ENCODE results near the gene SORBS2.

Gene SORBS2

DNA sequence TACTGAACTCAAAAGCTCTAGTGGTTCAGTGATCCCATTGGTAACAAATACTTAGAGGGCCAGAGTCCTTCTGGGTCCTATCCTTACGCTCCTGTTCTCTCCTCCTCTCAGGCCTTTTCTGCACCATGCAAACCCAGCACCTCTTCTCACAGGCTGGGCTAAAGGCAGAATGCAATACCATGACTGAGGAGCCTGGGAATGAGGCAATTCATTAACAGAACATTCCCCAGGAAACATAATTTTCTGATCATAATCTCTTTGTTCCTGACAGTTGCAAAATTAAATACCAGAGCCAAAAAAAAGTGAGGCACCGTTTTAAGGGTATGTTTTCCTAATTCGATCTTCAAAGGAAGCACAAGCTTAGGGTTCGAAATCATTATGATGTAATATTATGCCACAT, 9.0 kb downstream of the SORBS2 start:
- no peak for DNase-seq

- DNase-seq = no peak
These were observed 10.5 kb downstream of the SORBS2 start for GRCh38 chr4:185801471-185801870.

DNA sequence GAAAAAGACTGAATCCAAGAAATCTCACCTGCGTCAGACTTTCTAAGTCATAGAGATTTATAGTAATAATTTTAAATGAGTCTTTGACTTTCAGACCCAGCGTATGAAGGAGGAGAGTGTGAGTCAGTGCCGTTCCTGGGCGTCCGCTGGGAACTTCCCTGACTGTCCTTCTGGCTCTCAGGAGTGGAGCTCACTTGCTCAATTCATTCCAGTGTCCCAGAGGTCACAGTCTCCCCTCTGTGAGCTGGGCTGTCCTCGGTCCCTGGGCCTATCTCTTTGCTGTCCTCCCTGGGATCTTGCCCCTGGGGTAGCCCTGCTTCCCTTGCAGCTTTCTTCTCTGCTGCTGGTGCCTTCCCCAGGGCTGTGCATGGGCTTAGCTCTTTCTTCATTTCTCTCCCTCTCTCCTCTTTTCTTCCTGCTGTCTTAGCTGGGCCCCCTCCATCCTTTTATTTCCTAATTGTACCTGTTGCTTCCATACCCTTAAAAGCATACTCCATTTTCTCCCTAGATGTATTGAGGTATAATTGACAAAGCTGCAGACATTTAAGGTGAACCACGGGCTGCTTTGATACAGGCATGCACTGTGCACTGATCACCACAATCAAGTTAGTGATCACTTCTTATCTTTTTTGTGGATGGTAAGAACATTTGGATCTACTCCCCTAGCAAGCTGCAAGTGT, 11.6 kb downstream of the SORBS2 start:
- no peak for DNase-seq

GRCh38 chr4:185799442-185799841, 12.6 kb downstream of the SORBS2 start:
- no peak for DNase-seq

- DNase-seq = no peak
These were observed 14.2 kb downstream of the SORBS2 start for GRCh38 chr4:185797596-185798338.

- no peak for DNase-seq
These were observed 15.0 kb downstream of the SORBS2 start for GRCh38 chr4:185797018-185797417.

DNA sequence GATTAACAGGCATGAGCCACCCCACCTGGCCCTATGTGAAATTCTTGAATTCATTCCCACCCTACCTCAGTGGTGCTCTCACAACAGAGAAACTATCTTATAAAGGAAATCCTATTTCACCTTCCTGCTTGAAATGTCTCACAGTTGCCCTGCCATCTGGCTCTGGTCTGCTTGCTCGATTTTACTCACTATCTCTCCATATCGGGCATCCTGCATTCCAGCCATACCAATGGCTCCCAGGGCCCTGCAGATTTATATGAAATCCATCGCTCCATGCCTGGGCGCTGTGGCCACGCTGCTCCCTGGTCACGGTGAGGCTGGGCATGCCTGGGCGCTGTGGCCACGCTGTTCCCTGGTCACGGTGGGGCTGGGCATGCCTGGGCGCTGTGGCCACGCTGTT, 15.8 kb downstream of the SORBS2 start:
- DNase-seq = peak; percentile 41

DNA sequence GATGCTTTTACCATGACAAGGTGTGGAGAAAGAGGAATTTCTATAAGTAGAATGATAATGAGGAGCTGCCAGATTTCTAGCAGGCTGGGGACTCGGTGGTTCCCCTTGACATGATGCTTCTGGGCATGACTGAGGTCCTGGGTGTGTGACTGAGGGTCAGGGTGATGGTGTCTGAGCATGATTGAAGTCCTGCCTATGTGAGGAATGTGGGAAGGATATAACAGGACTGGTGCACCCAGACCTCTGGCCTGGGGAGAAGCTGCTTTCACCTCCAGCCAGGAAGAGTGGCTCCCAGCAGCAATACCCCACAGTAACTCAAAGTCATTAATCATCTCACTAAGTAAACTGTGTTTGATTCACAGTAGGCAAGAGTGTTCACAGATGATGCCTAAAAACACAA, 17.4 kb downstream of the SORBS2 start:
- peak; percentile 34 for DNase-seq

DNA sequence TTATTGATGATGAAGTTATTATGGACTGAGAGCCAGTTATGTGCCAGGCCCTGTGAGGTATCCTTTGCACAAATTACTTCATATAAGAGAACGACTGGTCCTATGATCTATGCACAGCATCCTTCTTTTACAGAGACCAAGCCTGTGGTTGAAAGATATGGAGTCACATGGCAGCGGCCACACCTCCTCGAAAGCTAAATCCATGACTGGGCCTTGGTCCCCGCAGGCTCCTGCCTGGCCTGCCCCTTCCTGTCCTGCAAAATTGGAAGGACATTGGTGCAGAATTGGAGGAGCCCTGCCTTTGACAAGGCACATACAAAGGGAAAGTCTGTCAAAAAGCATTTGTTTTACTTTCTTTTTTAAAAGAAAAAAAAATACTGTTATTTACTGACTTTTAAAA, 18.3 kb downstream of the SORBS2 start:
- no peak for DNase-seq

DNA sequence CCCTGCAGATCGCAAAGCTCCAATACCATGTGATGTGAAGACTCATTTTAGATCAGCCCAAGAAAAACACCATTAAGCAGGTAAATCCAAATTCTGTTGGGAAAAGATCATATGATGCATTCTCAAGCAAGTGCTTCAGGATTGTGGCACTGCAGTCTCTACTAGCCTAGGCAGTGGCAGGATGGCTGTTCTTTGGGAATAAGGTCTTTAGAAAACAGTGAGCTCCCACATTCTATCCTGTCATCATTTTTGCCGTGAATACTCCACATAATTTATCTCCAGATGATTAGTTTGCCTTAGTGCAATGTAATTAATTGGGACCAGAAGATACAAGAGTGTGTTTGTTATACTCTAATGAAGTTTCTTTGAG, 18.9 kb downstream of the SORBS2 start:
- DNase-seq = no peak

DNA sequence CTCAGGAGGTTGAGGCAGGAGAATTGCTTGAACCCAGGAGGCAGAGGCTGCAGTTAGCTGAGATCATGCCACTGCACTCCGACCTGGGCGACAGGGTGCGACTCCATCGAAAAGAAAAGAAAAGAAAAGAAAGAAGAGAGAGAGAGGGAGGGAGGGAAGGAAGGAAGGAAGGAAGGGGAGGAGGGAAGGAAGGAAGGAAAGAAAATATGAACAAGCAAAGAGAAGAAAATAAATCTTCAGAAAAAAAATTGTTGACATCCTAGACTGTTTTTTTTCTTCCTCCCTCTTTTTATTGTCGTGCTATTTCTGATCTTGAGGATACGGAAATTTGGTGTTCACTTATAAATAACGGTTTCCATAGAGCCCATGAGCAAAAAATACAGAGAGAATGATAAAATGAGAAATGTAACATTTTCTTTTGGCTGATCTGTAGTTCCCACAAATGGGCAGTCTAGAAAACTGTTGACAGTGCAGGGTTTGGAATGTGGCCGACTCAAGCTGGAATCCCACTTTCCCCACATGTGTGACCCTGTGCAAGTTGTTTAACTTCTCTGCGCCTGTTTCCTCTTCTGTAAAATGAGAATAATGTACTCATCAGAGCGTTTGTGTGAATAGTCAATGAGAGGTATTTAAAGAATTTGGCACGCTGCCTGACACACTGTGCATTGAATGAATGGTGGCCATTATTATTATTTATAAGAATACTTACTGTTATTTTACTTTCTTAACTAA, 19.4 kb downstream of the SORBS2 start:
- DNase-seq = peak; percentile 98

DNA sequence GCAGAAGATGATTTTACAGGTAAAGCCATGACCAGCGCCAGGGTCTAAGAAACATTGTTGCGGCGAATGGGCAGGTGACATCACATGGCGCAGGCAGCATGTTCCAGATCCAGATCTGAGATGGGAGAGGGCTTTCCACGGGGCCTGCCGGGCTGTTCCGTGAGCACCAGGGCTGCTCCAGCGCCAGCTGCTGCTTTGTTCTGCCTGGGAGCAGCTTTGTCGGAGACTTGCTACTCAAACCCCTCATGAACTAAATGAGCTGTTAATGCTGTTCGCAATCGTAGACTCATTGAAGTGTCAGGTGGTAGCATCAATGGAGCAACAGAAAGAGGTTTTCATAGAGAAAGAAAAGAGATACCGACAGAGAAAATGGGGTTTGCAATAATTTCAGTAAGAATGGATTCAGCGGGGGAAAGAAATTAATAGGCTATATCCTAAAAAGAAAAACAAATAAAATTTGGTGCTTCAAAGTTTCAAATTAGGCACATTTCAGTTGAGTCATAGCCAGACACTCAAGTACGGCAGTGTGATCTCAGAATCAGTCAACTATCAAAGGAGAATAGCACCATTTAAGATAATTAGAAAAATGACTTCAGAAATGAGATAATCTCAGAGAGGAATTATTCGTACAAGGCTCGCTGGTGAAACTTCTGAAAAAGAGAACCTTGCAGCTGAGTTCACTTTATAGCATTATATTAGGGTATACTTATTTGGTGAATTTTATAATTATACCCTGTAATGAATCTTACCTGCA, 23.9 kb downstream of the SORBS2 start:
- DNase-seq = no peak

DNA sequence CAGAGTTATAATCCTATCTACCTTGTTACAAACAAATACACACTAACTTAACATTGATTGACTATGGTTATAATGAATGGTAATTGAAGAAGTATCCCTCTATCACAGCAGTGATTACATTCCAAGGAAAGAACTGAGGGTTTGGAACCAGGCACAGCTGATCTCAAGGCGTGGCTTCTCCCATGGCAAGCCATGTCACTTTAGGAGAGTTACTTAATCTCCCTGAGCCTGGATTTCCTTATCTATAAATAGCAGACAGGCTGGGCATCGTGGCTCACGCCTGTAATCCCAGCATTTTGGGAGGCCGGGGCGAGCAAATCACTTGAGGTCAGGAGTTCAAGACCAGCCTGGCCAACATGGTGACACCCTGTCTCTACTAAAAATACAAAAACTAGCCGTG, 25.6 kb downstream of the SORBS2 start:
- DNase-seq = no peak

DNA sequence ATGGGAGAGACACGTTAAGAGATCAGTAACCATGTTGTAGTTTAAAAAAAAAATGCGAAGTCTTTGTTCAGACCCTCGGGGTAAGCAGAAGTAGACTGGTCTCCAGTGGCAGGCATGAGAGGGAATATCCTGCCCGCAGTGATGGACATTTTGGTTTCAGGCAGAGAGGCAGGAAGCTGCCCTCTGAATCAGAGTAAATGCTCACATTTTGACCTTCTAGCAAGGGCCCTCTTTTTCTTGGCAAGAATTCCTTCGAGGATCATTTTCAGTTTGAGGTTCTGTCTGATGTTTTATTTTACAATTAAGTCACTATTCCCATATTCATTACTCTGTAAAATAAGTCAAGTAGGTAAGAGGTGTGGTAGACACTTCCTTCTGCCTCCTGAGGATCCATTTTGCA, 28.4 kb downstream of the SORBS2 start:
- no peak for DNase-seq

- DNase-seq = peak; percentile 49
These were observed 29.5 kb downstream of the SORBS2 start for GRCh38 chr4:185782523-185782922.

- no peak for DNase-seq
These were observed 30.3 kb downstream of the SORBS2 start for GRCh38 chr4:185781555-185782215.

GRCh38 chr4:185780472-185780871, 31.5 kb downstream of the SORBS2 start:
- no peak for DNase-seq

DNA sequence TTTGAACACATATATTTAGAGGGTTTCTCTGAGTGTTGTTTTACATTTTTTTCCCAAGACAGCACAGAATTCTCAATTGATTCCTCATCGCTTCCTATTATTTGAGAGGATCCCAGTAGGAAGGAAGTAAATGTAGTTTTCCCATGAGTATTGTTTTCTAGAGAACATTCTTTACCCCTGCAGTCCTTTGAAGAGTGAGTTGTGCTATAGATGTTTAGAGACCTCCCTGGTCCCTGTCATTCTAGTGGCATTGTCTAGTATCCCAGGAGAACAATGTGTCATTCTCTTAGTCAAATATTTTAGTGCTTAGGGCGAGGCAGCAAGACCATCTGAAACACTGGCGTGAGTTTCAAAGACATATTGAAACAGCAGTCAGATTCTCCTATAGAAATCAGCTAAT, 32.5 kb downstream of the SORBS2 start:
- peak; percentile 40 for DNase-seq

DNA sequence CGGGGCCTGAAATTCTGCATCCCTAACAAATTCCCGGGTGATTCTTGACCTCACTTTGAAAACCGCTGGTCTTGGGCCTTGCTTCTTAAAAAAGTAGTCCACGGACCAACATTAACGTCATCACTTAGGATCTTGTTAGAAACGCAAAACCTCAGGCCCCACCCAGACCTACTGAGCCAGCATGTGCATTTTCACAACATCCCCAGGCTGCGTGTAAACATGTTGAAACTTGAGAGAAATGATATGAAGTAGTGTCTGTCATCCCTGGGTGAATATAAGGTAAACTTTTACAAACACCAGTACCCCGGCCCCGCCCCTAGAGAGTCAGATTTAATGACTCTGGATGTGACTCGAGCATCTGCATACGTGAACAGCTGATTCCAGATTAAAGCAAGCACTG, 33.7 kb downstream of the SORBS2 start:
- DNase-seq = no peak

- no peak for DNase-seq
These were observed 36.0 kb downstream of the SORBS2 start for GRCh38 chr4:185775792-185776555.

- DNase-seq = peak; percentile 93
These were observed 36.9 kb downstream of the SORBS2 start for GRCh38 chr4:185774845-185775680.
